ENCODE measurements around the gene ATP13A4. TPM values are rescaled to one million over a fixed set of nuclear protein-coding genes. Genes with fewer than 3 reads are reported as not detected.

ATP13A4 gene
- total RNA-seq, 2 experiments from 2014 or later, result 0.98 to 1.6 TPM

DNA sequence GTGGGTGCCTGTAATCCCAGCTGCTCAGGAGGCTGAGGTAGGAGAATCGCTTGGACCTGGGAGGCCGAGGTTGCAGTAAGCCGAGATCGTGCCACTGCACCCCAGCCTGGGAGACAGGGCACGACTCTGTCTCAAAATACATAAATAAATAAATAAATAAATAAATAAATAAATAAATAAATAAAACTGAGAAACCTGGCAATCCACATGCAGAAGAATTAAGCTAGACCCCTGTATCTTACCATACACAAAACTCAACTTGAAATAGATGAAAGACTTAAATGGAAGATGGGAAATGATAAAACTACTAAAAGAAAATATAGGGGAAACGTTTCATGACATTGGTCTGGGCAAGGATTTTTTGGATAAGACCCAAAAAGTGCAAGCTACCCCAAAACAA lies 58.0 kb downstream of the ATP13A4 start:
- ChIA-PET CTCF (no interaction called here), POLR2A (no interaction called here)
- Mint-ChIP-seq H3K4me1 (ENCODE audit: low read depth) (no peaks in the 10 kb centered on the region), H3K36me3 (ENCODE audit: low read depth) (no peaks in the 10 kb centered on the region), H3K27ac (no peak overlapping the region), H3K4me3 (no peak overlapping the region), H3K27me3 (no peaks in the 10 kb centered on the region), H3K9me3 (no peaks in the 10 kb centered on the region)
- no peaks in the 10 kb centered on the region for H3K4me1 ChIP-seq (ENCODE audit: insufficient read depth, low read length)
- DNase-seq, result no peak
- ATAC-seq (ENCODE audit: poor library complexity), result no peak
- intact Hi-C loops (cut with DNase I, micrococcal nuclease), result no loop called here
- no peaks in the 10 kb centered on the region for H3K27me3 ChIP-seq (ENCODE audit: control insufficient read depth in 1 of 2, insufficient read depth in 2 of 2, low read length in 2 of 2)
- H3K9me3 ChIP-seq (ENCODE audit: control insufficient read depth in 1 of 2, insufficient read depth in 1 of 2, low read length in 2 of 2), result no peaks in the 10 kb centered on the region
- TF ChIP-seq, protein P1, sequence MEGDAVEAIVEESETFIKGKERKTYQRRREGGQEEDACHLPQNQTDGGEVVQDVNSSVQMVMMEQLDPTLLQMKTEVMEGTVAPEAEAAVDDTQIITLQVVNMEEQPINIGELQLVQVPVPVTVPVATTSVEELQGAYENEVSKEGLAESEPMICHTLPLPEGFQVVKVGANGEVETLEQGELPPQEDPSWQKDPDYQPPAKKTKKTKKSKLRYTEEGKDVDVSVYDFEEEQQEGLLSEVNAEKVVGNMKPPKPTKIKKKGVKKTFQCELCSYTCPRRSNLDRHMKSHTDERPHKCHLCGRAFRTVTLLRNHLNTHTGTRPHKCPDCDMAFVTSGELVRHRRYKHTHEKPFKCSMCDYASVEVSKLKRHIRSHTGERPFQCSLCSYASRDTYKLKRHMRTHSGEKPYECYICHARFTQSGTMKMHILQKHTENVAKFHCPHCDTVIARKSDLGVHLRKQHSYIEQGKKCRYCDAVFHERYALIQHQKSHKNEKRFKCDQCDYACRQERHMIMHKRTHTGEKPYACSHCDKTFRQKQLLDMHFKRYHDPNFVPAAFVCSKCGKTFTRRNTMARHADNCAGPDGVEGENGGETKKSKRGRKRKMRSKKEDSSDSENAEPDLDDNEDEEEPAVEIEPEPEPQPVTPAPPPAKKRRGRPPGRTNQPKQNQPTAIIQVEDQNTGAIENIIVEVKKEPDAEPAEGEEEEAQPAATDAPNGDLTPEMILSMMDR (IDR thresholded peaks at IDR 0.05), result no peak
- H3K27ac ChIP-seq (ENCODE audit: low read depth in 1 of 2, low read length in 2 of 2), result no peak overlapping the region
- H3K36me3 ChIP-seq (ENCODE audit: insufficient read depth, low read length), result no peaks in the 10 kb centered on the region
- no peak overlapping the region for H3K4me3 ChIP-seq (ENCODE audit: low read length)

DNA sequence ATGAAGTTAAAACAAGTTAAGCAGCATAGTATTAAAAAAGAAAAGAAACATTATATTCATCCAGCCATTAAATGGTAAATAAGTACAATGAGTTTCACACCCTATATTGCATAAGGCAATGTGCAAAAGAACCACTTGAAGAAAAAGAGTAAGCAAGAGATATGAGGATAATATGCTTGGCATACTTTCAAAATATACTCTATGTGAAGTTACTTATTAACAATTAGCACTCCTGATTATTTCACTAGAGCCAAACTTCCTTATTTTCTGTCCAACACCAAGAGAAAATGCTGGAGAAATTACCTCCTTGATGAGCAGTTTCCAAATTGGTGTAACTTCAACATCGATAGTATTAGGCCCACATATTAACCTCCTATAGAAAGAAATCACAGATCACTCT lies 63.7 kb downstream of the ATP13A4 start:
- Mint-ChIP-seq H3K27ac (no peak overlapping the region), H3K4me1 (ENCODE audit: low read depth) (no peaks in the 10 kb centered on the region), H3K27me3 (no peaks in the 10 kb centered on the region), H3K4me3 (no peak overlapping the region), H3K9me3 (no peaks in the 10 kb centered on the region), H3K36me3 (ENCODE audit: low read depth) (no peaks in the 10 kb centered on the region)
- Histone ChIP-seq H3K4me3 (ENCODE audit: low read length) (no peak overlapping the region), H3K36me3 (ENCODE audit: insufficient read depth, low read length) (no peaks in the 10 kb centered on the region), H3K4me1 (ENCODE audit: insufficient read depth, low read length) (no peaks in the 10 kb centered on the region), H3K27me3 (ENCODE audit: control insufficient read depth in 1 of 2, insufficient read depth in 2 of 2, low read length in 2 of 2) (no peaks in the 10 kb centered on the region), H3K27ac (ENCODE audit: low read depth in 1 of 2, low read length in 2 of 2) (no peak overlapping the region), H3K9me3 (ENCODE audit: control insufficient read depth in 1 of 2, insufficient read depth in 1 of 2, low read length in 2 of 2) (no peaks in the 10 kb centered on the region)
- POLR2A ChIA-PET, result no interaction called here
- intact Hi-C loops (cut with DNase I, micrococcal nuclease), result no loop called here
- TF ChIP-seq, protein P1 (IDR thresholded peaks at IDR 0.05), result no peak
- ATAC-seq (ENCODE audit: poor library complexity) (no peak), DNase-seq (no peak)
- CTCF ChIA-PET, result no interaction called here

DNA sequence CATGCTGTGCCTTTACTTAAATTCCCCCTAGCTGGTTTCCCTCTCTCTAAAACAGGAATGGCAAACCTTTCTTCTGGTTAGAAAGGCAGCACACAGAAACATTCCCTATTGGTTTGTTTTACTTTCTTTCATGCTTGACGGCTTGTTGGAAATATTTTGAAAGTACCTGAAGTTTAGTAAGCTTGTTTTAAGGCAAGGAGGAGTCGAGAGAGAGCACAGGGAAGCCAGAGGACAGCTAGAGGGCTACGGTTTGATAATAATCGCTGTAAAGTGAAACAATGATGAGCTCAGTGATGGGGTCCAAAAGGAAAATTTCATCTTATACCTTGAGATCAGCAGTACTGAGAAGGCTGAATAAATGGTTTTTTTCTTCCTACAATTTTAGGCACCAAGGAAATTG lies 64.1 kb downstream of the ATP13A4 start:
- Mint-ChIP-seq H3K4me1 (ENCODE audit: low read depth) (no peaks in the 10 kb centered on the region), H3K27me3 (no peaks in the 10 kb centered on the region), H3K9me3 (no peaks in the 10 kb centered on the region), H3K27ac (no peak overlapping the region), H3K36me3 (ENCODE audit: low read depth) (no peaks in the 10 kb centered on the region), H3K4me3 (no peak overlapping the region)
- Histone ChIP-seq H3K4me3 (ENCODE audit: low read length) (no peak overlapping the region), H3K27me3 (ENCODE audit: control insufficient read depth in 1 of 2, insufficient read depth in 2 of 2, low read length in 2 of 2) (no peaks in the 10 kb centered on the region), H3K27ac (ENCODE audit: low read depth in 1 of 2, low read length in 2 of 2) (no peak overlapping the region), H3K36me3 (ENCODE audit: insufficient read depth, low read length) (no peaks in the 10 kb centered on the region), H3K9me3 (ENCODE audit: control insufficient read depth in 1 of 2, insufficient read depth in 1 of 2, low read length in 2 of 2) (no peaks in the 10 kb centered on the region), H3K4me1 (ENCODE audit: insufficient read depth, low read length) (no peaks in the 10 kb centered on the region)
- TF ChIP-seq, protein P1 (IDR thresholded peaks at IDR 0.05), result no peak
- ChIA-PET CTCF (no interaction called here), POLR2A (no interaction called here)
- no peak for ATAC-seq (ENCODE audit: poor library complexity)
- no peak for DNase-seq
- intact Hi-C loops (cut with DNase I, micrococcal nuclease), result no loop called here
